HG03097 (cell line): Measurements from ENCODE around the gene MSI2.

Experiments used
- ATAC-seq: cut with Tn5 transposase; IDR thresholded peaks from one replicate; pipeline ENCODE4 v1.9.1; 2021; ENCODE audit not compliant: unreplicated experiment, low FRiP score

MSI2 gene

DNA sequence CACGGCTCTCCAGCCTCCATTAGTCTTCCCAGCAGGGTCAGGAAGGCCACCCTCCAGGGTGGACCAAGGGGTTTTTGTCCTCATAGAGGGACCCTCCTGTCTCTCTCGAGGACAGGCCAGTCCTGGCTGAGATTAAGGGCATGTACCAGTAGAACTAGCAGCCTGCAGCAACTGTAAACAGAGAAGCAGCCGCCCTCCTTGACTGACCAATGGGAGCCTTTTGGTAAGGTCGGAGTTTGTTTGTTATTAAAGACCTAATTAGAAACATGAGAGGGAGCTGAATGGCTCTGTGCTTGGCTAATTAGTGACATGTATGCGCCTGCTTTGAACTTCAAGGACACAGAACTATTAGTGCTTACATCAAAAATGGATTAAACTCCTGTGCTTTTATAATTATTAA lies 408.8 kb downstream of the MSI2 start:
- no peak for ATAC-seq

DNA sequence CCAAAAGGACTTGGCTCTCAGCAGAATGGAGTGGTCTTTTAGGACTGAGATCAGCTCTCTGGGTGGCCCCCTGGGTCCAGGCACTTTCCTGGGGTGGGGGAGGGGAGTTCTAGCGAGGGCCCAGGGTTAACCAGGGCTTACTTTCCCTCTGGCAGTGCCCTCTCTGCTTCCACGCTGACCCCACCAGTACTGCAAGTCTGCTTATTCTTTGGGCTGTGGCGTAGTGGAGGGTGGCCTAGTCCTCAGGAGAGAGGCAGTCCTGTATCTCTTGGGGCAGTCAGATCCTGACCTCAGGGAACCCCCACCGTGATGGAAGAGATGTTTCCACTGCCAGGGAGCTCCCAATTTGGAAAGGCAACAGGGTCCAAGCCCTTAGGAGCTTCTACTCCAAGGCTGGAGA lies 409.4 kb downstream of the MSI2 start:
- no peak for ATAC-seq

DNA sequence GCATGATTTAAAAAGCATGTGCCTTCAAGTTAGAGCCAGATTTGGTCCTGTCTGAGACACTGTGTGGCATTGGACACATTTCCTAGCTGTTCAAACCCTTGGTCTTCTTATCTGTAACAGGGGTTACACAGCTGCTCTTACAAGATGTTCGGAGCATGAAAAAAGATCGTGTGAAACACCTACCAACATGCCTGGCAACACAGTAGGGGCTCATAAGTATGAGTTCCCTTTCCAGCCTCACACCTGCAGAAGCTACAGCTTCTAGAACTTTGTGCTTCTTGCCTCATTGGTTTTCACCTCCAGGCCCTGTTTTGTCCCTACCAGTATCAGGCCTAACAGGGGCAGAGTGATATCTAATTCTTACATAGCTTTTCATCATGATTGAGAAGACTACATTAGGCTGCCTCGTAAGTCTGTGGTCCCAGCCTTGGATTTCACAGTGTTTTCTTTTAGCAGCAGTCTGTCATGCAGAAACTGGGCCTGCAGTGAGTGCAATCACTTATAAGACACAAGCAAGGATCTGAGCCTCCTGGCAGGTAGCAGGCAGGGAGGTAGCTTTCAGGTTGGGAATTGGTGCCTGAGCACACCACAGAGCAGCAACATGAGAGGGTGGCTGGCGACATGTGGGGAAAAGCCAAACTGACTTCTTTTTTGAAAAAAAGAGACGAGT lies 410.0 kb downstream of the MSI2 start:
- ATAC-seq, result no peak

DNA sequence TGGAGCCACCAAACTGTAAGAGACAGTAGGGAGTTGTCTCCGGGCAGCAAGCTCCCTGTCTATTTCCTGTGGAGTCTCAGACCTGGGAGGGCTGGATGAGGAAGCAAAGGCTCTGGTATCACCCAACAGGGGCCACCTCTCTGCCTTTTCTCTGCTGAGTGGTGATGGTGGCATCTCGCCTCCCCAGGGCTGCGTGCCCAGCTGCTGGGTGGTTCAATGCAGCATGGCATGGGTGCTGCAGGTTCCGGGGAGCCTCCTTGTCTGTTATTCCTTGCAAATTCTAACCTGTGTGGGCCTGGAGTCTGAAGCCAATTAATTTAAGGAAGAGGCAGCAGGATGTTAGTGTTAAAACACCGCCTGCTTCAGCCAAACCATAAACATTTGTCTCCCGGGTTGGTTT lies 410.6 kb downstream of the MSI2 start:
- no peak for ATAC-seq

DNA sequence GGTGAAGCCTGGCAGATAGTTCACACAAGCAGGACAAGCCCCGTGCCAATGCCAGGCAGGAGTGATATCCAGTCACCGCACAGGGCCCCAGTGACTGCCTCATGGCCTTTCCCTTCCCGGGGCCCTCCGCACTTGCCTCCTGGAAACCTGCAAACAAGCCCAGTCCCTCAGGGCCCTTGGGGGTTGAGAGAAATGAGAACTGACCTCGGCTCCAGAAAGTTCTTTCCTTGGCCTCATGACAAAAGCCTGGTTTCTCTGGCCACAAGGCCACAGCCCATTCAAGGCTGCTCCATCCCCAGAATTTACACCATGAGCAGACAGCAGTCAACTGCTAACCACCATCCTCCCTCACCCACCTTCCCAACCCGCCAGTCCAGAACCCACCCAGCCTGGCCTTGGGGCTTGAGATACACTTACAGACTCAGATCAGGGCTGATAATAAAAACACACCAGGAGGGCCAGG lies 411.2 kb downstream of the MSI2 start:
- no peak for ATAC-seq

DNA sequence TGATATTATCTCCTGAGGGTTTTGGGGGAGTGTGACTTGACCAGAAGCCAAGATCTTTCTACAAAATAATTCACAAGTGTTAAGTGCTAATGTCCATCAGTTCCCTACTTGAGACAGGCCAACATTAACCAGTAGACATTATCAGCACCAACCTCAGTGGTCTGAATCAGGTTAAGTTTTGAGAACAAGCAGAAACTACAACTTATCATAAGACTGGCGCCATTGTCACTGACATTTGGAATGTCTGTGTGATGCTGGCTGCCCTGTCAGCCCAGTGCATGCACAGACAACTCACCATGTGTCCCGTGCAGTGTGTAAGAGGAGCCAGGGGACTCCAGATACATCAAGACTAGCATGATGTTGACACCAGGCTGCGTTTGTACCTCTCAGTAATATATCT lies 412.0 kb downstream of the MSI2 start:
- ATAC-seq, result no peak

DNA sequence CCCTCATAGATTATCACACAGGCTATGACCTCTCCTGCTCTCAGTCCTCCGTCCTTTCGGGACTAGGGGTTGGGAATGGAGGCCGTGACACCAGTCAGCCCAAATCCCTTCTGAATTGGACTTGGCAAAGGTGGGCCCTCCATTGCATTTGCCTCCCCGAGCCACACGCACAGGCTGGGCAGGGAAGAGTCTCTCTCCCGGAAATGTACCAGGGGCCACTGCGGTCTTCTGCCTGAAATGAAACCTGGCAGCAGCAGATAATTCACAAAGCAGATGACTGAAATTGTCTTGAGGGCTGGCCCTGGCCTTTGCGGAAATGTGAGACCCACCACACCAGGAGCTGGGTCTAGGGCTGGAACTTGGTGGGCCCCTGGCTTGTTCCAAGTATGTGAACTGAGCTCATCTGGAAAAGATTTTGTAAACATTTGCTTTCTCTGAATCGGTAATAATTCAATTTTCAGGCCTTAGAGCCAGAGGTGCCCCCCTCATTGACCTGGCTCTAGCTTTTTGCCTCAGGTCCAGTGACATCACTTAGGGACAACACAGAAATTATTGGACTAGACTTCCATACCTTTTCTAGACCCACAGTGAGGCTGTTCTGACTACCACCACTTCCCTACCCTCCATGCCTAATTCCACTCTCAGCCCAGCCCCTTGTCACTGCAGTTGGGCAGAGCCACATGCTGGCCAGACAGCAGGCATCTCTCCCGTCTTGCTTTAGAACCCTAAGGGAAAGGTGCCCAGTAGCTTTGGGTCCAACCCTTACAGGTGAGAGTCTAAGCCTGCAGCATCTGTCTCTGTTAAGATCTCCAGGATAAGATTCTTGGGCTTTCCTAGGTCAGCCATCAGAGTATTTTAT lies 413.6 kb downstream of the MSI2 start:
- no peak for ATAC-seq

DNA sequence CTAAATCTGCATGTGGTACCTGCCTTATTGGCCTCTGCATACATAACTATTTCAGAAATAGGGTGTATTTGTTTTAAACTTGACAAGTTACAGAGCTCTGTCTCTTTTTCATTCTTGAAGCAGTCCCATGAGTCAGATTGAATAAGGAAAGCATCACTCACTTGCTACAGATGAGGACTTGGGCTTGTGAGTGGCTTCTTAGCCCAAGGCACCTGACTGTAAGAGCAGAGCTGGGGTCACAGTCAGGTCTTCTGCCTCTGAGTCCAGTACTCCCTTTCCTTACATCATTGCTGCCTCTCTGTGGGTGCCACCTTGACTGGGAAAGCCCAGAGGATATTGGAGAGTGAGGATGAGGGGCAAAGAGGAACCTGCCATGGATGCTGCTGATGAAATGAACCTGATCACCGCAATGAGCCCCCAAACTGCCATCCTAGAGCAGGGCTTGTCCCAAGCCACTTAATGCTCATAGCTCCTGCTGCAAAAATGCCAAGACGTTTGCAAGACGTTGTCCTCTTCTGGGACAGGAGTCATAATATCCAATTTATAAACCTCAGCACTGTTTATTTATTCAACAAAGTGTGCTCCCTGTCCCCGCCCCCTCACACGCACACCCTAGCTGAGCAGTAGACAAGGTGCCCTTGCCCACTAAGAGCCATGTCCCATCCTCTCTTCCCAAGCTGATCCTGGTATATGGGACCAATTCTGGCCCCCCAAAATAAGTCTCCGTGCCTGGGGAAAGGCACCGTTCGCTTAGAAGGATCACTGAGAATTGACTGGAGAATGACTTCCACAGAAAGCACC lies 414.6 kb downstream of the MSI2 start:
- no peak for ATAC-seq

DNA sequence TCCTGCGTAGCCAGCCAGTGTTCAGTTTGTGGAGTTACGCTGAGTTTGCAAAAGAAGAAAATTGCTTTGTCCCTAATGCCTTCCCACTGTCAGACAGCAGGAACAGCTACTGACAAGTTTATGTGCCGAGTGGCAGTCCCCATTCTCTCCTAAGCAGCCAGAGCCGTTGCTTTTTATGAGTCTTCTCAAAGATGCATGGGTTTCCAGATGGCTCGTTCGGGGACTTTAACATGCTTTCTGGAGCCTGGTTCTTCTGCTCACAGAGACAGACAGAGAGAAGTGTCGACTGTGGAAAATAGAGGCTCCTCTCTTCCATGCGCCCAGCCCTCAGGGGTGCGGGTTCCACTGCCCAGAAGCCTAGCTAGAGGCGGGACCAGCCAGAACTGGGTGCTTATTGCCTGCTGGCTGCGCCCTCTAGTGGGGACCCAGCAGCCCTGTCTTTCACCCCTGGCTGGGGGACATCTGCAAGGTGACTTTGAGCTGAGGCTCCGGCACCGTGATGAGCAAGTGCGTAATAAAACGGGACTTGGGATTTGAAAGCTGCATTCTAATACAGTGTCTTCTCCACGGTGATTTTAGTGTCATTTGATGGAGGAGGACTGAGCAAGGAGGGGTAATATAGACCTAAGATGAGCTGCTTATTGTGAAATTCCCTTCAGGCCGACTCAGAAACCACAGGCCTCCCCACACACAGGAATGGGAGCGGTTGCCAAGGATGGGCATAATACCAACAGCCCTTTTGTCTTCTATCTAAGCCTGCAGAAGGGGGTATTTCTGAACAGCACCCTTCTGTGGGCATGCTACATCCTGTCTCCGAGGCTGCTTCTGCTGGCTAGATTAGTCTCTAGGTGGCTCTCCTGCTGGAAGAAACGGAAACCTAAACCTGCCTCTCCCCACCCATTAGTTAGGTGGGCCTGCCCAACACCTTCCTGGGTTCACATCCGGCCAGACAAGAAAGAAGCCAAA lies 415.6 kb downstream of the MSI2 start:
- ATAC-seq, result no peak

DNA sequence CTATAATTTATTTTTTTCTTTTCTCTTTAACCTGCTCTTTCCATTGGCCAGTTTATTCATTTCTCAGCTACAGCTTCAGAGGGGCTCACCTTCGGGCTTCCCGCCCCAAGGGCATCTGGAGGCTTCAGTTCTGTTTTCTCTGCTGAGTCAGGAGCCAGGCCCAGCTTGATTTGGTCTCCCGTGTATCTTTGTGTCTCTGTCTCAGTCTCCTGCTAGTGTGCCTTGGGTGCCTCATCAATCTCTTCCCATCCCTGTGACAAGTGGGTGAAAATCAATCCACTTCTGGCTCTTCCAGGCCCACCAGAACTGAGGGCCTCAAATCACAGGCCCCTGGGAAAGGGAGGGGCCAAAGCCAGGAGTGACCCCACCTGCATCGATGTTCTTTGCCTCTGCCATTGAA lies 416.6 kb downstream of the MSI2 start:
- no peak for ATAC-seq

DNA sequence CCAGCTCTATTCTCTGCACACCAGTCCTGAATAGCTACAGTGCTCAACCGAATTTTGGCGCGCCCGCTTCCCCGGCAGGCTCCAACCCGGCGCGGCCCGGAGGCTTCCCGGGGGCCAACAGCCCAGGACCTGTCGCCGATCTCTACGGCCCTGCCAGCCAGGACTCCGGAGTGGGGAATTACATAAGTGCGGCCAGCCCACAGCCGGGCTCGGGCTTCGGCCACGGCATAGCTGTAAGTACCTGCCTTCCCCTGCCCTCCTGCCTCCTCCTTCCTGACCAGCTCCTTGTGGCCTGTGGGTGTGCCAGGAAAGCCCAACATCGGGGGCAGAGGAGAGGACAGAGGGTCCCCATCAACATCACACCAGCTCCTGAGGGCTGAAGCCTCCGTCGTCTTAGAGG lies 418.6 kb downstream of the MSI2 start:
- ATAC-seq, result no peak

DNA sequence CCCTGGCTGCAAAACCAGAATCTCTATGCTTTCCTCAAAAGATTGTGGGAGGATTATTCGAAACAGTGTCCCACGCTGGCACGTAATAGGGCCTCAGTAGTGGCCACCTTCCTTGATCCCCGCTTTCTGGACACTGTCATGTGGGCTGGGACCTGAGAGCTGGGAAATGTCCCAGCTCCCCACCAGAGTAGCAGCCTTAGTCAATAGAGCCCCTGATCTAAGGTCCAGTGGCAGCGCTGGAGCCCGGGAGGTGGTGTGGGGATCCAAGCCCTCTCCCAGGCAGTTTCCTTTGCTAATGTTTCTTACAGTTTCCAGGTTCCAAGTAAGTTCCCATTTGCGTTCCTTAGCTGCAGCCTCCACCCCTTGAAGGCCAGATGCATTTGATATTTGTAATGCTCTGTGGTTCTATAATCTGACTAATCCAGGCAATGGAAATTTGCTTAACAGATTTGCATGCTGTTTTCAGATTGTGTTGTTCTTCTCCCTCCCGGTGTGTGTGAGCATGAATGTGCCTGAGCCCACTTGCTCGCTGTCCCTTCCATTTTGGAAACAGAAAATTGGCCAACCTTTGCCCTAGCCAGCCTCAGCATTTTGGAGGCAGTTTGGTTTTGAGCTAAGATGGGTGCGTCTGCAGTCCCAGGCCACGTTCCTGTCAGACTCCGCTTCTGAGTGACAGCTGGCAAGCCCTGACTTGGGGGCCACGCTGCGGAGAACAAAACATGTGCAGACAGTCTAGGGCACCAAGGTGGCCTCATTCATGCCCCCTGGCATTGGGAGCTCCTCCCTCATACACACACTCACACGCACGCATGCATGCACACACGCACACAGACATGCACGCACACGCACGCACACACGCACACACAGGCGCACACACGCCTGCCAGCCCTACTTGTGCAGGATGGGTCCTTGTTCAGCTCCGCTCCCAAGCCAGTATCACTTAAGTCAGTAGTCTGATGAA lies 419.4 kb downstream of the MSI2 start:
- no peak for ATAC-seq

DNA sequence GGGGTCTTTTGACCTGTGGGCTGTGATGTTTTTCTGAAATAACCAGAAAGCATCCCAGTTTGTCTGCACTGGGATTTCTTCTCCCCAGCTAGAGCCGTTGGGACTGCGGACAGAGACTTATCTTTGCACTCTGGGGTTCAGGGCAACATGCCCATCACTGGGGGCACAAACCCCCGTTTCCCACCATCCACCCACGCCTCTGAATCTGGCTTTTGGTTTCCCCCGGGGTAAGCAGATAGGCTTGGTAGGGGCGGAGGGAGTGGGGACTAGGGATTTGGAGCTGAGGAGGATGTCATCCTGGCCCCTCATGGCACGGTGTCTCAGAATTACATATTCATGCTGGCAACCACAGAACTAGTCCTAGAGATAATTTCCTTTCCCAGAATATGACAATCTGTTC lies 420.2 kb downstream of the MSI2 start:
- no peak for ATAC-seq

DNA sequence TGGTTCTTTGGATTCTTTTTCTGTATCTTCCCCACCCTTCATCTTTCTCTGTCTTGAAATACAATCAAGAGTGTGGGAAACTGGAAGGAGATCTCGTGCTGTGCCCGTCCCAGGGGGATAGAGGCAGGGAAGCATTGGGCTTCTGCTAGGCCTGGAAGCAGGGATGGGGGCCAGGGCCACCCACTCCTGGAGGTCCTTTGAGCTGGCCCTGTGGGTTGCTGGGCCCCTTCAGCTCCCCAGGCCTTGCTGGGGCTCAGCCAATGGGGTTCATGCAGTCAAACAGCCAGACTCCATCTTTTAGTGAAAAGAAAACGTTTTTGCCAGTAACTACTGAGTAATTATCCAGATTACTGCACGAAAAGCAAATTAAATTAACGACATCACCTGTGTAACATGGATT lies 421.0 kb downstream of the MSI2 start:
- ATAC-seq, result no peak

DNA sequence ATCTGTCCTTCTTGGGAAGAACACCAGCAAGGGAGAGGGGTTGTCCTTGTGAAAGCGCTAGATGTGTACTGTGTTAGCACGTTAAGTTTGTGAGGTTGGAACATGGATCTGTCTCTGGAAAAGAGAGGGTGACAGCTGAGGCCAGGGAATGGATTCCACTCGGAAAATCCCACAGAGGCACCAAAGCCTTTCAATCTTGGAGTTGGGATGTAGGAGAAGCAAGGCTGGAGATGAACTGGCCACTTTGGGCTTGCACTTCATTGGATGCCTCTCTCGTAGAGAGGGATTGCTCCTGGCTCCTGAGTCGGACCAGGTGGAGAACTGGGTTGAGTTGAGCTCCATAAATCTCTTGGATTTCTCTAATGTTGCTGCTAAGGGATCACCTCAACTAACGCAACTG lies 421.5 kb downstream of the MSI2 start:
- ATAC-seq, result no peak

DNA sequence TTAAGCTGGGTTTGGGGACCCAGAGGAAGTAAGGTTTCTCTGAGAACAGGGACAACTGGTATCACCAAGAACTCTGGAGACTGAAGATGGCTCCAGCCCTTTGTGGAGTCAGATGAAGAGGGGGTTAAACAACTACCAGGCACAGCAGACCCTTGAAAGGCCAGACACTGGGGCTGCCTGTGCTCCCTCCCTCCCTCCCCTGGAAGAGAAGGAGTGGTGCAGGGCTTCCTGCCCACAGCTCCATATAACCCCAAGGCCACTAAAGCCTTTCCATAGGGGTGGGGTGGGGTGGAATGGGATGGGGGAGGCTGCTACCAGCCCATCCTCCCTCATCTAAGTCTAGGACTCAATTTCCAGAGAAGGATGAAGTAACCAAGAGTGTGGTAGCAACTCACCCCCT lies 422.1 kb downstream of the MSI2 start:
- no peak for ATAC-seq

DNA sequence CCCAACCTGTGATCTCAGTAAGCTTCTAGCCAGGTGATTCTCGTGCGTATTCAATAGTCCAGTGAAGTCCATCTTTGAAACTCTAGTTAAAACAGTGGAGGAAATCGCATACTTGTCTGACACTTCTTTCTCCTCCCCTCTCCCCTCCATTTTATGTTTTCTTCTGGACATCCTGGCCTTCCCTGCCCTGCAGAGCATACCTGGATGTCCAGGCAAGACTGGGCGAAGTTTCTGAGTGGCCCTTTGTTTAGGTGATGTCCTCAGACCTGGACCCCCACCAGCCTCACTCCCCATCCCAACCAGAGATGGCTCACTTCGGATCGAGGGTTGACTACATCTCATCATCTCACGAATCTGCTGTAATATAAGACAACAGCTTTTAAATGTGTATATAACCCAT lies 423.0 kb downstream of the MSI2 start:
- ATAC-seq, result no peak

DNA sequence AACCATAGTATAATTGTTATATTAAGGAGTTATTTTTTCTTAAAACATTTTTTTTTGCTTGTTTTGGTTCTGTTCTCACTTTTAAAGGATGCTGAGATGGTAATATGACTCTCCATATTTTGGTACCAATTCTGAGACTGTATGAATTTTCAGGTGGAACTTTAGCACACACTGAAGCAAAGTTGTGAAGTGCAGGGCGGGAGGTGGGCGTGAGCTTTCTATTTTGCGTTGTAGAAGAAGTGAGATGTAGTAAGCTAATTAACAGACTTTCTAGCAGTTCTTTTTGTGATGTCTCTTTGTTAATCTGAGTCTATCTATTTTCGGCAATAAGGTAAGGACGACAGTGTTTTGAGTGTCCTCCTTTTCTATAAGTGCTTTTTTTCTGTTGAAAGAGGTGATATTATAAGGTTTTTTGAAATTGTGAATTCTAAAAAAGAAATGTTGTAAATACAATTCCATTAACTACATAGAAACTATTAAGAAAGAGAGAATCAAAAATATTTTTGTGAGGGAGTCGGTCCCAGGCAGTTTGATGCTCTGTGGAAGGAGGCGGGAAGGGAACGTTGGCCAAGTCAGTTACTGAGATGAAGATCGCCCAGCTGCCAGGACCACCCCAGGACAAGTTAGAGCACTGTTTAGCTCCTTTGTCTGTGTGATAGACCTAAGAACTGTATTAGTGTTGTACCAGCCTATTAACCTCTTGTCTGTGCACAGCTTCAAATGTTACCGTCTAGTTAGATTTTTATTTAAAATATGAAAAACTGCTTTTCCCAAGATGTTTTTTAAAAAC lies 423.8 kb downstream of the MSI2 start:
- no peak for ATAC-seq
